HG03064 (cell line): ENCODE data around the gene CFAP69.

ENCODE experiments used
- ATAC-seq: cut with Tn5 transposase; IDR thresholded peaks from one replicate; pipeline ENCODE4 v1.9.1; 2021; ENCODE audit warnings: low read depth; ENCODE audit not compliant: unreplicated experiment

Gene CFAP69

GRCh38 chr7:90270431-90271178 lies 25.6 kb downstream of the CFAP69 start:
- ATAC-seq: no peak

- ATAC-seq: no peak
These were observed 26.8 kb downstream of the CFAP69 start for GRCh38 chr7:90271753-90272152.

GRCh38 chr7:90272242-90272641 lies 27.3 kb downstream of the CFAP69 start:
- ATAC-seq: no peak

GRCh38 chr7:90274161-90274560 lies 29.2 kb downstream of the CFAP69 start:
- ATAC-seq: no peak

GRCh38 chr7:90276033-90276728 lies 31.2 kb downstream of the CFAP69 start:
- ATAC-seq: no peak

- no peak for ATAC-seq
These were observed 43.2 kb downstream of the CFAP69 start for GRCh38 chr7:90288154-90288553.

- no peak for ATAC-seq
These were observed 45.5 kb downstream of the CFAP69 start for GRCh38 chr7:90290244-90291113.

- no peak for ATAC-seq
These were observed 53.4 kb downstream of the CFAP69 start for GRCh38 chr7:90298145-90299038.

- ATAC-seq: no peak
These were observed 58.3 kb downstream of the CFAP69 start for GRCh38 chr7:90303241-90303640.

- ATAC-seq: no peak
These were observed 64.9 kb downstream of the CFAP69 start for GRCh38 chr7:90309872-90310271.

GRCh38 chr7:90311175-90311574 lies 66.2 kb downstream of the CFAP69 start:
- no peak for ATAC-seq

- ATAC-seq: no peak
These were observed 67.8 kb downstream of the CFAP69 start for GRCh38 chr7:90312745-90313144.

GRCh38 chr7:90313907-90314306 lies 68.9 kb downstream of the CFAP69 start:
- no peak for ATAC-seq

- no peak for ATAC-seq
These were observed 75.0 kb downstream of the CFAP69 start for GRCh38 chr7:90320014-90320413.

- ATAC-seq: no peak
These were observed 75.4 kb downstream of the CFAP69 start for GRCh38 chr7:90320418-90320800.

- ATAC-seq: no peak
These were observed 76.0 kb downstream of the CFAP69 start, which contains the start of gene FAM237B for GRCh38 chr7:90320801-90321494. TSS of gene FAM237B (minus strand) at chr7:90321304. CDS start at chr7:90319748, 1,556 bp downstream.

- ATAC-seq: no peak
These were observed 77.9 kb downstream of the CFAP69 start for GRCh38 chr7:90322837-90323236.

- ATAC-seq: no peak
These were observed 81.5 kb downstream of the CFAP69 start for GRCh38 chr7:90326500-90326899.

GRCh38 chr7:90334193-90334843 lies 89.3 kb downstream of the CFAP69 start:
- no peak for ATAC-seq
